Upper lobe of left lung (tissue), 4 donors: Measurements from ENCODE around the gene SH3PXD2A.

Experiments
- EP300 ChIP-seq, 4 donors: sonication (generic); formaldehyde crosslinking; IDR thresholded peaks; one replicate each; pipeline ENCODE4 v1.5.1; 2017; ENCODE audit warnings: antibody characterized with exemption in 4 of 4, control low read depth in 2 of 4
- POLR2A ChIP-seq, 4 donors: fragments of 450-650 bp; IDR thresholded peaks; one replicate each; pipeline ENCODE4 v1.5.1; 2016 to 2017; ENCODE audit warnings: antibody characterized with exemption in 4 of 4, mild to moderate bottlenecking in 2 of 4
- TF ChIP-seq, protein P1 (sequence below), 6 experiments: fragments of 450-650 bp in 4 of 6; fragments of 200-600 bp in 2 of 6; sonication (generic) in 2 of 6; IDR thresholded peaks; one replicate each; pipeline ENCODE4 v1.5.1; 2016 to 2019; ENCODE audit warnings: antibody characterized with exemption in 6 of 6

DNA sequence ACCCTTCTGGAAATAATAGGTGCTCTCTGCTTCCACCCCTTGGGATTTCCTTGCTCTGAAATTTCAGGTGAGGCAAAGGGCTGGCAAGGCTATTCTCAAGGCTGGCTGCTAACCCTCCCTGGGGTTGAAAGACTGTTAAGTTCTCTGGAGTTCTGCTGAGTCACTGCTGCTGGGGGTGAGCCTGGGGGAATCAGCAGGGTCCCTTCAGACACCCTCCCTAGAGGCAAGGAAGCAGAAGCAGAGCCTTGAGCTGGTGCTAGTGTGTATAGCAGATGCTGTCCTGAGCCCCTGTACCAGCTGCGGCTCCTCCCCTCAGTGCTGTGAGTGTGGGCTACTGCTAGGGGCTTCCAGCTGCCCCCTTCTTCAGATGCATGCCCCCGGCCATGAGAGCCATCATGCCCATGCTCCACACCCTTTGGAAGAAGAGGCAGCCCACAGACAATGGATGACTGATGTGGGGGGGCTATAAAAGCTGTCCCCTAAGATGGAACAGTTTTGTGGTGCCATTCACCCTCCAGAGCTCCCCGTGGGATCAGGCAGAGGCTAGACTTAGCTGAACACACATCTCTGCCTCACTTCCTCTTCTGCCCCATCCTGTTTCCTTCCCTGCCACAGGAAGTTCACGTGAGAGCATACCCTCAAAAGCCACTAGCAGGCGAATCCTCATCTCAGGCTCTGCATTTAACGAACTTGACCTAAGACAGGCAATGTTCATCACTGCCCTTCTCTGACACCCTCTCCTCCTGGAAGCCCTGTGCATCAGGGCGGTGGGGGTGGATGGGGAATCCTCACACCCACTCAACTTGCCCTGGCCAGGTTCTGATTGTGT is 91.8 kb downstream of the SH3PXD2A start:
- TF ChIP-seq EP300 (IDR thresholded peaks at IDR 0.05) (no peak), POLR2A (IDR thresholded peaks at IDR 0.05) (no peak)
- TF ChIP-seq, protein P1, sequence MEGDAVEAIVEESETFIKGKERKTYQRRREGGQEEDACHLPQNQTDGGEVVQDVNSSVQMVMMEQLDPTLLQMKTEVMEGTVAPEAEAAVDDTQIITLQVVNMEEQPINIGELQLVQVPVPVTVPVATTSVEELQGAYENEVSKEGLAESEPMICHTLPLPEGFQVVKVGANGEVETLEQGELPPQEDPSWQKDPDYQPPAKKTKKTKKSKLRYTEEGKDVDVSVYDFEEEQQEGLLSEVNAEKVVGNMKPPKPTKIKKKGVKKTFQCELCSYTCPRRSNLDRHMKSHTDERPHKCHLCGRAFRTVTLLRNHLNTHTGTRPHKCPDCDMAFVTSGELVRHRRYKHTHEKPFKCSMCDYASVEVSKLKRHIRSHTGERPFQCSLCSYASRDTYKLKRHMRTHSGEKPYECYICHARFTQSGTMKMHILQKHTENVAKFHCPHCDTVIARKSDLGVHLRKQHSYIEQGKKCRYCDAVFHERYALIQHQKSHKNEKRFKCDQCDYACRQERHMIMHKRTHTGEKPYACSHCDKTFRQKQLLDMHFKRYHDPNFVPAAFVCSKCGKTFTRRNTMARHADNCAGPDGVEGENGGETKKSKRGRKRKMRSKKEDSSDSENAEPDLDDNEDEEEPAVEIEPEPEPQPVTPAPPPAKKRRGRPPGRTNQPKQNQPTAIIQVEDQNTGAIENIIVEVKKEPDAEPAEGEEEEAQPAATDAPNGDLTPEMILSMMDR (IDR thresholded peaks at IDR 0.05): no peak
